NCI-H1694 treated with DMSO at 0.1 percent for 48 hours (cell line): ENCODE measurements around the gene ZNF579.

Experiments
- DNase-seq: peaks from one replicate; lab custom pipeline; 2025; lab: John Stamatoyannopoulos, UW

Gene ZNF579

DNA sequence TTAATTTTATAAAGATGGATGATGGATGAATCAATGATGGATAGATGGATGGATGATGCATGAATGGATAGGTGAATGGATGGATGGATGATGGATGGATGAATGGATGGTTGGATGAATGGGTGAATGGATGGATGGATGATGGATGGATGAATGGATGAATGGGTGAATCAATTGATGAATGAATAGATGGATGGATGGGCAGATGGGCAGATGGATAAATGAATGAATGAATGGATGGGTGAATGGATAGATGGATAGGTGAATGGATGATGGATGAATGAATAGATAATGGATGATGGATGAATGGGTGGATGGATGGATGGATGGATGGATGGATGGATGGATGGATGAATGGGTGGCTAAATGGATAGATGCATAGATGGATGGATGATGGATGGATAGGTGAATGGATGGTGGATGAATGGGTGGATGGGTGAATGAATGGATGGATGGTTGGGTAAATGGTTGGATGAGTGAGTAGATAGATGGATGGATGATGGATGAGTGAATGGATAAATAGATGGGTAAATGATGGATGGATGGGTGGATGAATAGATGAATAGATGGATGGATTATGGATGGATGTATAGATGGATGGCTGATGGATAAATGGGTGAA lies 12.8 kb downstream of the ZNF579 start:
- no peak for DNase-seq

DNA sequence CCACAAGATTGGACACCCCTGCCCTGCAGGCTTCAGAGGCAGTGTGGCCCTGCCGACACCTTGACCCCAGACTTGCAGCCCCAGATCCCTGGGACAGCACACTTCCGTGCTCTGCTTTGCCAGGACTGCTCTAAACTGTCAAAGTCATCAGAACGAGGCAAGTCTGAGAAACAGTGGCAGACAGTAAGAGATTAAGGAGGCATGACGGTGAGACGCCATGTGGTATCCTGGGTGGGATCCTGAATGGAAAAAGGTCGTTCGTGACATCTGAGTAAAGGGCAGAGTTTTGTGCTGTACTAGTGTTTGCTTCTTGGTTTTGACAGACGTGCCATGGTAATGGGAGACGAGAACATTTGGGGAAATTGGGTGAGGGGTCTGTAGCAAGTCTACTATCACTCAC lies 13.8 kb downstream of the ZNF579 start:
- no peak for DNase-seq

DNA sequence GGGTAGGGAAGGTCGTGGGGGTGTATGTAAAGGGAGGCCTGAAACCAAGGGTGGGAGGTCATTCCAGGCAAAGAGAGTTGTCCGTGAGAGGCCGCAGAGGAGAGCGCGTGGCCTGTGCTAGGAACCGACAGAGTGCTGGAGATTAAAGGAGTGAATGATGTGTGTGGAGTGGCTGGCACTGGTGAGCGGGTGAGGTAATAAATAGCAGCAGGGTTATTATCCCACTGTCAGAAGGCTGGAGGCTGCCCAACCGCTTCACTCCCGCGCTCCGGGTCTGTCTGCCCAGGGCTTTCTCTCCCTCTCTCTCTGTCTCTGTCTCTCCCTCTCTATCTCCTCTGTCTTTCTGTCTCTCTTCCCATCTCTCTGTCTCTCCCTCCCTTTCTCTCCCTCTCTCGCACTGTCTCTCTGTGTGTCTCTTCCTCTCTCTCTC lies 17.4 kb downstream of the ZNF579 start:
- DNase-seq, result peak; percentile 20

DNA sequence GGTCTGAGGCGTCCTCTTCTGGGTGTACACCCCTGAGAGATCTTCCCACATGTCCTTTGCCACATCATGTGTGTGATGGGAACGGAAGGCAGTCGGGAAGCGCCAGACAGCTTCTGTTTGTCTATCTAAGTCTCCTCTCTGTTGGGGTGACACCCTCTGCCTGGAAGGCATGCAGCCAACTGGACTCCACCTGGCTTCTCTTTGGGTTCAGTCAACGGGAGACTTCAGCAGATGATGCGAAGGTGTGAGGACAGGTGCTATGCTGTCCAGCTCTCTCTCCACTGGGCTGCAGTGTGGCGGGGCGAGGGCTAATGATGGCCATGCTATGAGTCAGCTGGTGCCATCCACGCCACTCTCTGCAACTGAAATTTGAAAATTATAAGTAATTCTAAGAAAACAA lies 21.0 kb downstream of the ZNF579 start:
- no peak for DNase-seq

DNA sequence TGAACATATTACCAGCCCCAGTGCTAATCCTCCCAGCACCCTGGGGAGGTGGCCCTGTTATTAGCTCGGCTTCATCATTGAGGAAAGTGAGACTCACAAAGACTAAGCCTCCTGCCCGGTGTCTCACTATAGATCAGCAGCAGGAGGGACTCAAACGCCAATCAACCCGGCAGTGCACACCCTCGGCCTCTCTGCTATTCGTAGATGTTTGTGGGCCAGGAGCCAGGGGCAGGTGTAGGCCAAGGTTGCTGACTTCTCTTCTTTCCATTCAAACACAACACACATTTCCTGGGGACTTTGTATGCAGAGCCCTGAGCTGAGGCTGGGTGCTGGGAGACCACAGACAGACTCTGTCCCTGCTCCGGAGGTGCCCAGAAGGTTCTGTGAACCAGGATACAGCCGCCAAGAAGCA lies 25.9 kb downstream of the ZNF579 start:
- no peak for DNase-seq

DNA sequence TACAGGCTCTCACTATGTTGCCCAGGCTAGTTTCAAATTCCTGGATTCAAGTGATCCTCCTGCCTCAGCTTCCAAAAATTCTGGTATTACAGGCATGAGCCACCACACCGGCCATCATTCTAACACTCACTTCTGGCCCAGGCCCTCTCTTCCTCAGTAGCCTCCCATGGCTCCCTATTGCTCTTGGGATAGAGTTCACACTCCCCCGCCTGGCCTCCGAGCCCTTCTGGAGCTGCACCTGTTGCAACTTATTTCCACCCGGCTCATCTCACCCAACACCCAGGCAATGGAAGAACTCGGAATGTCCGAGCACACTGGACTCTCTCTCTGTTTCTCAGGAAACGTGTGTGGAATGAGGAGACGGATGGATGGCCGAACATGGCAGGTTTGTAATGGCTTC lies 26.3 kb downstream of the ZNF579 start:
- DNase-seq, result no peak

DNA sequence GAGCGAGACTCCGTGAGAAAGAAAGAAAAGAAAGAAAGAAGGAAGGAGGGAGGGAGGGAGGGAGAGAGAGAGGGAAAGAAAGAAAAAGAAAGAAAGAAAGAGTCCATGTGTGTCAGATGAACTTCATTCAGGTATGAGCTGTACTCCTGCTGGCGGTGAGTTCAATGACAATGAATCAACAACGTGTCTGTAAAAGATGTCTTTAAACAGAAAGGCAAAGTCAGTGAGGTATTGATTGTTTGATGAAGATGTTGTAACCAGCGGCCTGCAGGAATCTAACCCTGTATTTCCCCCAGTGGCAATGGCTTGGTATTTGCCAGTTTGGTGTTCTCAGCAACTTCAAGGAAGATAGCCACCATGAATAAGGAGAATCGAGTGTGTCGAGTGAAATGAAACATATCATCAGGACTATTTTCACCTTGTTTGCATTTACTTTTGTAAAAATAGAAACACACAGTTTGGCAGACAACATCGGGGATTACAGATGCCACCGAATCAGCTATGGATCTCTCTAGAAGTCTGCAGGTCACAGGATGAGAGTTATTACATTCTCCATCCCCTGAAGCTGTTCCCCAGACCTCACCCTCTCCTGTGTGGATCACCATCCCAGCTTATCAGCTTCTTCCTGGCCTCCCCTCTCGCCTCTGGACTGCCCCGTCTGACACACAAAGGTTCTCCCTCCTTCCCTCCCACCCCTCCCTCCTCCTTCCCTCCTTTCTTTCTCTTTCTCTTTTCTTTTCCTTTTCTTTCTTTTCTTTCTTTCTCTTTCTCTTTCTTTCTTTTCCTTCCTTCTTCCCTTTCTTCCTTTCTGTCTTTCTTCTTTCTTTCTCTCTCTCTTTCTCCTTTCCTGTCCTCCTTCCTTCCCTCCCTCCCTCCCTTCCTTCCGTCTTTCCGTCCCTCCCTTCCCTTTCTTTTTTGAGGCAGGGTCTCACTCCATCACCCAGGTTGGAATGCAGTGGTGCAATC lies 27.1 kb downstream of the ZNF579 start:
- DNase-seq, result no peak

DNA sequence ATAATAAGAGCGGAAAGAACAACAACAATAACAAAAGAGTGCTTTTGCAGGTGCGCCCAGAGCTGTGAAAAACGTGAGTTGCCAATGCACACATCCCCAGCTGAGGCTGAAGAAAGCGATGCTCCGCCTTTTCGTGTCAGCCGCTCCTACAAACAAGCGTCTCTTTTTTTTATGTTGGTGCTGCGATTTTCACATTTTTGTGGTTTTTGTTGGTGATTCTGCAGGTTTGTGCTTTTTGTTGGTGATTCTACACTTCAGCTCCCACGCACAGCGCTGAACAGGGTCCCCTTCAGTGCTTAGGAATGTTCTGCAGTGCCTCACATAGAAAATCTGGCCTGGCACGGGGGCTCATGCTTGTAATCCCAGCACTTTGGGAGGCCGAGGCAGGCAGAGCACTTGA lies 28.0 kb downstream of the ZNF579 start:
- DNase-seq, result no peak

DNA sequence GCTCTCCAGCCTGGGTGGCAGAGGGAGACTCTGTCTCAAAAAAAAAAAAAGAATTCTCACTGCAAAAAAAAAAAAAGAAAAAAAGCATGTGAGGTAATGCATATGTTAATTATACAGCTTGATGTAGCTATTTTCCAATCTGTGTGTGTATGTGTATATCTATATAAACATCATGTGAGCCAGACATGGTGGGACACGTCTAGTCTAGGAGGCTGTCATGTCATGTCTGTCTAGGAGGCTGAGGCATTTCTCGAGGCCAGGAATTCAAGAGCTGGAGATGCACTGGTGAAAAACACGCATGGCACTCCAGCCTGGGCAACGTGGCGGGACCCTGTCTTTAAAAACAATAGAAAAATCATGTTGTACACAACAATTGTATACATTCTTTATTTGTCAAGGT lies 28.4 kb downstream of the ZNF579 start:
- DNase-seq, result peak; percentile 25

DNA sequence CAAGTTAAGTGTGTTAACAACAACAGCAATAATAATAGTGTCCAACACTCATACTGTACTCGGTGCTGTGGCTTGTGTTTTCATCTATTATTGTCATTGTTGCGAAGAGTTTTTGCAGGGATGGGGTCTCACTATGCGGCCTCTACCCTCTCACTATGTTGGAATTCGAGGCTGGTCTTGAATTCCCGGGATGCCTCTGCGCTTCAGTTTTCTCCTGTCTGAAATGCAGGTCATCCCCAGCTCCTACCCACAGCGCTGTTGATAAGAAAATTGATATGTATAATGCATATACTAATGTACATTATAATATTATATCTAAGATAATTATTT lies 30.4 kb downstream of the ZNF579 start:
- no peak for DNase-seq

DNA sequence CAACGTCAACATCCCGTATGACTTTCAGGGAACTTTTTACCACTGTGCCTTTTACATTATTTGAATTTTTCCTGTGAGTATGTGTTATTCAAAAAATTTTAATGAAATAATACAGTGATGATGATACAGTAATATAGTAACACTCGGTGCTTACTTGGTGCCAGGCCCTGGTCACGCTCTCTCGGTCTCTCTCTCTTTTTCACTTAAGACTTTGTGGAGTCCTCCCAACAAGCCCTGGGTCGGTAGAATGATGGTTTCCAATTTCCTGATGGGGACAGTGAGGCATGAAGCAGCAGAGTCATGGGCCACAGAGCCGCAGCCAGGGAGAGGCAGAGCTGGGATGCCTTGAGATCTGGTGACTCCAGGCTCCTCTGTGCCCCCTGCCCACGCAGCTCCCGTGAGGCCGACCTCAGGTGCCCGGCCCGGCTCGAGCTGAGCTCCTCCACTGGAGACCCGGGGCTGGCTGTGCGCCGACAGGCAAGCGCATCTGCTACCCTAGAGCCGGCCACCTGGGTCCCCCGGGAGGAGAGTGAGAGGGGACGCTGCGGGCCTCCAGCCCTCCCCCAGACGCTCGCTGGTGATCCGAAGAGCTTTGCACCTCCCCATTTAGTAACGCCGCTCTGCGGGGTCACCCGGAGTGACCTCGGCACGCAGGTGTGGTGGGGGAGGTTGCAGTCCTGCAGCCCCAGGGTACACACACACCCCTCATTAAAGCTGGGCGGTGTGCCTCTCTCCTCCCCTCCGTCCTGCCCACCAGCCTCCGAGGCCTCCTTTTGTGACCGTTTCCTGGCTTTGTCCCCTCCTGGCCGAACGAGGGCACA lies 30.9 kb downstream of the ZNF579 start:
- peak; percentile 30 for DNase-seq

DNA sequence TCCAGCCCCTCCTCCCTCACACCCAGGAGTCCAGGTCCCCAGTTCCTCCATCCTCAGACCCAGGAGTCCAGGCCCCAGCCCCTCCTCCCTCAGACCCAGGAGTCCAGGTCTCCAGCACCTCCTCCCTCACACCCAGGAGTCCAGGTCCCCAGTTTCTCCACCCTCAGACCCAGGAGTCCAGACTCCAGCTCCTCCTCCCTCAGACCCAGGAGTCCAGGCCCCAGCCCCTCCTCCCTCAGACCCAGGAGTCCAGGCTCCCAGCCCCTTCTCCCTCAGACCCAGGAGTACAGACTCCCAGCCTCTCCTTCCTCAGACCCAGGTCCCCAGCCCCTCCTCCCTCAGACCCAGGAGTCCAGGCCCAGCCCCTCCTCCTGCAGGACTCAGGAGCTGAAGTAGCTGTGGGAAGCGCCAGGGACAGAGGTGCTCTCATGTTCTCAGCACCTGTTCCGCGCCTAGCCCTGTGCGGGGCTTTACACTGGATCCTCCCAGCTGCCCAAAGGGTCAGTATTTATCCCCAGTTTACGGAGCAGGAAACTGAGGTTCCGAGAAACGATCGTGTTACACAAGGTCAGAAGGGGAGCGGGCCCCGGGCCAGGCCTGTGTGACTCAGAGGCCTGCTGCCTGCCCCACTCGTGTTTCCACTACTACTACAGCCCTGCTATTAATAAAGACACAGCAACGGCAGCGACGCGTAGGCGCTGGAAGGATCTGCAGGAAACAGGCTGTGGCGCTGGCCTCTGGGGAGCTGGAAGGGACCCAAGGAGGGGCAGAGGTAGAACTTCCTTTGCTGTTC lies 33.6 kb downstream of the ZNF579 start:
- no peak for DNase-seq

DNA sequence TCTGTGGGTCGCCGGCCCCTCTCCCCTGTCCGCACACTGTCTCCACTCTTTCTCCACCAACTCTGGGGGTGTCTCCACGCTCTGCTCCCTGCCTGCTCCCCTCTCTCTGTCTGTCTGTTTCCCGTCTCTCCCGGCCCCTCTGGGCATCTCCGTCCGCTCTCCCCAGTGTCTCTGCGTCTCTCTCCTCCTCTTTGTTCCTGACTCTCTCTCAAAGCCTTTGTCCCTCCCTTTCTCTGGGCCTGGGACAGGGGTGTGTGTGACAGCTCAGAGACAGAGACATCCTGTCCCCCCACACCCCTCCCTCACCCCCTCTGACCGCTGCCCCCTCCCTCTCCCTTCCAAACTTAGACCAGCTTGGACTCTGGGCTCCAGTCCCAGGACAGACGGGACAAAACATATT lies 34.6 kb downstream of the ZNF579 start:
- DNase-seq, result no peak

DNA sequence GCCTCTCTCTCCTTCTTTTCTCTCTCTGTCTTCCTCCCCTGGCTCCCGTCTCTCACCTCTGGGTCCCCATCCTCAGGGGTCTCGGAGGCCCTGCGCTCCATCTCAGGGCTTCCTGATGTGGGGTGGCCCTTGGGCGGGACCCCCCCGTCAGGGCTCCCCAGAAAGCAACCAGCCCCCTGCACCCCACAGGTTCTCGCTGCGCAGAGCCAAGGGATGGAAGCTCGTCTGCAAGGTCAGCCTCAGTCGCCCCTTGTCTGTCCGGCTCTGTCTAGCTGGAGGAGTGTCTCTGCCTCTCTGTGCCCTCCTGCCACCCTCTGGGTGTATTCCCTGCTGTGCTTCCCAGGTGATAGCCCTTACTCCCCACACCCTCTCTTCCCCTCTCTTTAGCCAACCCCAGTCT lies 35.2 kb downstream of the ZNF579 start, which contains the start of gene SBK3:
Gene SBK3, minus strand, starts transcription at position 101 of the 400 bp plus-strand sequence. Its CDS starts 0 bp downstream, at position 101.
- no peak for DNase-seq

DNA sequence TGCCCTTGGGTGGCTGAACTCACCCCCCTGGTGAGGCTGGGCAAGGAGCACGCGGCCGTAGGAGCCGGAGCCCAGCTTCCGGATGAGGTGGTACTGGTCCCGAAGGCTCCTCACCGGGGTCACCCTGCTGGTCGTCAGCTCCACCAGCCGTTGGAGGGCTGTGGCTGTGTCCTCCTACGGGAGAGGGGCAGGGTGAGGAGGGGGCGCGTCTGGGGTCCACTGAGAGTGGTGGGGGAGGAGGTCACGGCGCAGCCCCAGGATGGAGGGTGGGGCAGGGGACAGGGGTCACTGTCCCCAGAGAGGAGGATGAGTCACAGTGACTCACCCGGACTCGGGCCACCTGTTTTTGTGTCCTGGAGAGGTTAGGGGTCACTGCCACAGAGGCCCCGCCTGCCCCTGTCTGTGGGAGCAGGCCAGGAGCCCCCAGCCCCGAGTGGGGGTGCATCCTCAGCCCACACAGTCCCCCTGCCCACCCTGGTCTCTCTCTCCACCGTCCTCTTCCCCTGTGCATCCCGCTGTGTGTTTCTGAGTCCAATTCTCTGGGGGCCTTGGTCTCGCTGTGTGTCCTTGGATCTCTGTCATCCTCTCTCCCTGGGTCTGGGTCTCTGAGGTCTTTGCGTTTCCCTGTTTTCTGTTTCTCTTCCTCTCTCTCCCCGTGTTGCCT lies 35.7 kb downstream of the ZNF579 start:
- DNase-seq, result no peak

DNA sequence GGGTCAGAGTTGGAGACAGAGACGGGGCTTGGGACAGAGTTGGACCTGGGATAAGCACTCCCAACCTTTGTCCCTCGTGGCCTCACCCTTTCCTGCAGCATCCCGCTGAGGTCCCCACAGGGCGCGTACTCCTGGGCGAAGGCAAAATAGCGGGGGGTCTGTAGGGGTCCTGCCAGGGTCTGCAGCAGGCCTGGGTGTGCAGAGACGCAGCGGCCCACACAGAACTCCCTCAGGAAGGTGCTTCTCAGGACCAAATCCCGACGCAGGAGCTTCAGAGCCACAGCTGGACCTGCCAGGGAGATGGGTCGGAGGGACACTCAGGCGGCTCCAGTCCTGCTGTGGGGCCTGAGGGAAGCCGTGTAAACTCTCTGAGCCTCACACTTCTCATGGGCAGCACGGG lies 36.6 kb downstream of the ZNF579 start:
- DNase-seq, result no peak

DNA sequence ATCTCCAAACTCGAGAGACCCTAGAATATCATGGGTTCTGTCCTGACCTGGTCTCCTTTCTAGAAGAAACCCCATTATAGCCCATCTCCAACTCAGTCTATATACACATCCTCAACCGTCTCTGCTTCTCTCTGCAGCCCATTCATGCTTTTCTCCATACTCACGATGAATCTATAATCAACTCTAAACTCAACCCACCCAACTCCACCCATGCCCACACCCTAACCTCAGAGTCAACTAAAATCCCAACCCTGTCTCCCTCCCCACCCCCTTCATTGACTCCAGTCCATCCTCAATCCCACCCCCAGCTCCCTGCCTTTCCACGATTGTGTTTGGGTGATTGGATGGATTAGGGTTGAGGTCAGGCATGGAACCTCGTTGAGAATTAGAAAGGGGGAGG lies 37.1 kb downstream of the ZNF579 start:
- DNase-seq, result no peak

DNA sequence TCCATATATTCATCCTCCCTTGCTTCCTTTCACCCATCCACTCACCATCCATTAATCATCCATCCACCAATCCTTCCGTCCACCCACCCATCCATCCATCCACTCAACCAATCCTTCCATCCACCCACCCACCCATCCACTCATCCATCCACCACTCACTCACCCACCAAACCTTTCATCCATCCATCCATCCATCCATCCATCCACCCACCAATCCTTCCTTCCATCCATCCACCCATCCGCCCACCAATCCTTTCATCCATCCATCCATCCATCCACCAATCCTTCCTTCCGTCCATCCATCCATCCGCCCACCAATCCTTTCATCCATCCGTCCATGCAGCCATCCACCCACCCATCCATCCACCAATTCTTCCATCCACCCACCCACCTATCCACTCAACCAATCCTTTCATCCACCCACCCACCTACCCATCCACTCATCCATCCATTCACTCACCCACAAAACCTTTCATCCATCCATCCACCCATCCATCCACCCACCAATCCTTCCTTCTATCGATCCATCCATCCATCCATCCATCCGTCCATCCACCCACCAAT lies 38.3 kb downstream of the ZNF579 start:
- DNase-seq, result no peak

DNA sequence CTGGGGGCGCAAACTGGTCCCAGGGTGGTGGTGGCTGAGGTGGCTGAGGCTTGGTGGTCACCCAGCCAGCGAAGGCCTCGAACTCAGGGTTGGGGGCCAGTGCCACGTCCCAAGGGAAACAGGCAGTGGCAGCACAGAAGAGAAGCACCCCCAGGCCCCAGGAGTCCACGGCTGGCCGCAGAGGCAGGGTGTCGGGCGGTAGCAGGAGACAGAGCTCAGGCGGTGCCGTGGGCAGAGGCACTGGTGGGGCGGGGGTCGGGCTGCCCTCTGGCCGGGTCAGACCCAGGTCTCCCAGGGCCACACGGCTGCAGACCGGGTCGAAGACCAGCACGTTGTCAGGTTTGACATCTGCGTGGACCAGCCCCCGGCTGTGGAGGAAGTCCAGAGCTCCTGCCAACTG lies 39.6 kb downstream of the ZNF579 start:
- no peak for DNase-seq

DNA sequence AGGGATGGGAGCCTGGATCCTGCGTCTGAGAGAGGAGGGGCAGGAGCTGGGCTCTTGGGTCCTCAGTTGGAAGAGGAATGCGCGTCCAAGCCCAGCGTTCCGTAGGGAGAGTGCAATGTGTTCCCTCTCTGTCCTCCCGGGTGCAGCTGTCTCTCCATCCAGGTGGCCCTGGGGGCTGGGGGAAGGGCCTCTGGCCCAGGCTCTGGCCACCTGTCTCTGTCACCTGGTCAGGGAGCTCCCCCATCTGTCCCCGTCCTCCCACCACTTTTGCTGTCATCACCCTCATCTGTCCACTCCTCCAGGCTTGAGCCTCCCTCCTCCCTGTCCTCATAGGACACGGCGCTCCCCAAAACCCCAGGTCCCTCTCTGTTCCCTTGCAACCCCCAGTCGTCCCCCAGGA lies 40.0 kb downstream of the ZNF579 start:
- DNase-seq, result no peak
